HepG2 (cell line): Measurements from ENCODE around the gene ASTN2.

Experiments
- HNF4G ChIP-seq, 2 experiments: sonication (generic) in 1 of 2; formaldehyde crosslinking in 1 of 2; IDR thresholded peaks; 2 replicates each; pipeline versions ENCODE4 v1.4.0 to v1.6.1; 2011 to 2020; ENCODE audit warnings: borderline replicate concordance in 2 of 2, low read depth in 2 of 2, mild to moderate bottlenecking in 2 of 2, low read length in 1 of 2, missing genetic modification reagents in 1 of 2, moderate library complexity in 1 of 2
- TP53 ChIP-seq: sonication (generic); formaldehyde crosslinking; conservative IDR thresholded peaks from 2 replicates; pipeline ENCODE4 v1.4.0; 2020; ENCODE audit warnings: missing genetic modification reagents
- ZNF235 ChIP-seq: sonication (generic); formaldehyde crosslinking; IDR thresholded peaks from 2 replicates; pipeline ENCODE4 v1.8.1; 2023; ENCODE audit warnings: mild to moderate bottlenecking, missing genetic modification reagents, borderline replicate concordance

DNA sequence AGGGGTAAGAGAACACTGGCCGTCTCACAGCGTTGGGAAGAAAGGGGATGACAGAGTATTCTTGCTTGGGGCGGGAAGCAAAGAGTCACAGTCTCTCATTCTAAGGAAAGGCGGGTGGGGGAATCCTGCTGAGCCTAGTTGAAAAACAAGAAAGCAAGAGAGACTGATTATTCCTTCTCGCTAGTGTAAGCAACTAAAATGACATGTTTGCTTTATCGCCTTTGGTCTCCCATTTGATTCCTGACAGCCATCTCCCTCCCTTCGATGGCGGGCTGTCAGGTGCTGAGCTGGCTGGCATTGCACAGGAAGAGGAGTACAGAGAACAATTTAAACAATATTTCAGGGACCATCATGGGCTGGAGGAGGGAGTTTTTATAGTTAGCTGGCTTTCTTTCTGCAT lies 331.3 kb downstream of the ASTN2 start:
- no peak for TF ChIP-seq ZNF235
- TF ChIP-seq TP53 (CRISPR knock-in tag), result no peak
- no peak for TF ChIP-seq HNF4G (IDR thresholded peaks at IDR 0.05; ENCODE audit: borderline replicate concordance, low read depth, low read length)
- no peak for TF ChIP-seq HNF4G (CRISPR knock-in tag; IDR thresholded peaks at IDR 0.05; ENCODE audit: borderline replicate concordance, low read depth)
